ENCODE data around the gene FOCAD. TPM values are rescaled to one million over a fixed set of nuclear protein-coding genes. Genes with fewer than 3 reads are reported as not detected.

FOCAD gene
- total RNA-seq, 4 donors from 2014 or later = 17.6 to 27.2 (median 20.1) TPM

DNA sequence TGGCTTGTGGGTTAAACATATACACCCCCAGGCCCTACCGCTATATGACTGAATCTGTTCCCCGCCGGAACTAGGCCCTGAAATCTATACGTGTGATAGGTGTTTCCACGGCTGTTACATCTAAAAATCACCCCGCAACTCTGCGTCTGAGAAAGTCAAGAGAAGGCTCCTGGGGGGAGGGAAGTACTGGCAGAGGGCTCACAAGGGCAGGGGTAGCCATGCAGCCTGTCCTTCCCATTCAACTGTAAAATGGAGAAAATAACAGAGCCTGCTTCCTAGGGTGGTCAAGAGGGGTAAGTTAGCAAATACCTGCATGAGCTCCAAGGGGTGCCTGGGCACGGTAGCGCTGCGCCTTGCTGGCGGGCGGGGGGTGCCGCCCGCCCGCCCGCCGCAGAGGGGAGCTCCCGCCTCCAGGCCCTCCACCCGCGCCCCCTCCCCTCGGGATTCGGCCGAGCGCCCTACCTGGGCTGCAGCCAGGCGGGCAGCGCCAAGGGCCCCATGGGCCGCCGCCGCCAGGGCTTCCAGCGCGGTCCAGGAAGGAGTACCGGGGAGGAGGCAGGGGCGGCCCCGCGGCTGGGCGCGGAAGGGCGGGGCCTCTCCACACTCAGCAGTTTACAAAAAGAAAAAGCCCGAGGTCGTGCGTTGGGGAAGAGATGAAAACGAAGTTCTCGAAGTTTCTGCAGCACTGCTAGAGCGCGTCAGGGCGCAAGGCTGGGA, 347.2 kb downstream of the FOCAD start, which contains the start of gene HACD4:
HACD4 (minus strand) TSS at position 550 of the 717 bp plus-strand sequence; CDS start at position 500, 50 bp downstream.
- intact Hi-C loops (cut with DNase I) = no loop called here
- H3K36me3 ChIP-seq = no peaks in the 10 kb centered on the region
- 9% methylated on average over 20 of the region's 46 CpGs for WGBS
- H3K9me3 ChIP-seq = no peaks in the 10 kb centered on the region
- H3K27me3 ChIP-seq = no peaks in the 10 kb centered on the region
- peak within 1 kb of the TSS; percentile 73 to 78 (median 74) for H3K4me3 ChIP-seq
- peaks cover 11 to 54% (median 46%) of the 10 kb centered on the region in 4 donors for H3K4me1 ChIP-seq
- TF ChIP-seq CTCF (IDR thresholded peaks at IDR 0.05) = peak in 1 of 3 experiments; percentile 11
- peak; percentile 38 to 39 for TF ChIP-seq POLR2AphosphoS5 (IDR thresholded peaks at IDR 0.05)
- no peak for TF ChIP-seq POLR2A (IDR thresholded peaks at IDR 0.05; ENCODE audit: low read depth)
- no peak for TF ChIP-seq EP300 (IDR thresholded peaks at IDR 0.05)
- H3K27ac ChIP-seq (replicated peaks in 1 of 4) = peak within 1 kb of the TSS; percentile 88 to 92 (median 91)
- no peak for DNase-seq (ENCODE audit: extremely low spot score)

- 60% methylated on average over 11 of the region's 22 CpGs for WGBS
- no peaks in the 10 kb centered on the region for H3K9me3 ChIP-seq
- DNase-seq (ENCODE audit: extremely low spot score) = no peak
- peak overlapping the region; percentile 88 to 92 (median 91) for H3K27ac ChIP-seq (replicated peaks in 1 of 4)
- no peaks in the 10 kb centered on the region for H3K36me3 ChIP-seq
- H3K27me3 ChIP-seq = no peaks in the 10 kb centered on the region
- intact Hi-C loops (cut with DNase I) = no loop called here
- peak overlapping the region; percentile 73 to 78 (median 74) for H3K4me3 ChIP-seq
- peaks cover 11 to 49% (median 41%) of the 10 kb centered on the region in 4 donors for H3K4me1 ChIP-seq
- TF ChIP-seq POLR2AphosphoS5 (IDR thresholded peaks at IDR 0.05) = no peak
- TF ChIP-seq EP300 (IDR thresholded peaks at IDR 0.05) = no peak
- TF ChIP-seq POLR2A (IDR thresholded peaks at IDR 0.05; ENCODE audit: low read depth) = no peak
- no peak for TF ChIP-seq CTCF (IDR thresholded peaks at IDR 0.05)
Observed at GRCh38 chr9:21031808-21032183, 347.7 kb downstream of the FOCAD start.

DNA sequence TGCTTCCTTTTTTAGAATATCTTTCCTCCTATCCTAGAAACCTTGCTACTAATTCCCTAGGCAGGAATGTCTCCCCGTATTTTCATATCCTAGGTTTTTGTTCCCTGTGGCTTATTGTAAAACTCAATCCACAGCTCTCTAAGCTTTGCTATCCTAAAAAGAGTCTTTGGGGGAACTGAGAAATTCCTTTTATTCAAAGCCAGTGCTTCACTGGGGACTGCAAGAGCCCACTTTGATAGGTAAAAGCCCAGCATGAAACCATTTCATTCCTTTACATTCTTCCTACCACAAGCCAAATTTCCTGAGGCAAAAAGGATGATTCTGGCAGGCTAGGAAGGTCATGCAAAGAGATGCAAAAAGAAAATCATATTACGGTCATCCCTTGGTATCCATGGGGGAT, 353.2 kb downstream of the FOCAD start:
- H3K27ac ChIP-seq (replicated peaks in 1 of 4) = no peak overlapping the region
- peaks cover 0 to under 1% (median 0%) of the 10 kb centered on the region in 4 donors for H3K4me1 ChIP-seq
- H3K4me3 ChIP-seq = no peak overlapping the region
- no peaks in the 10 kb centered on the region for H3K9me3 ChIP-seq
- H3K27me3 ChIP-seq = no peaks in the 10 kb centered on the region
- intact Hi-C loops (cut with DNase I) = no loop called here
- DNase-seq (ENCODE audit: extremely low spot score) = no peak
- 98% methylated on average over 2 of the region's 2 CpGs for WGBS
- TF ChIP-seq EP300 (IDR thresholded peaks at IDR 0.05) = no peak
- no peak for TF ChIP-seq CTCF (IDR thresholded peaks at IDR 0.05)
- no peak for TF ChIP-seq POLR2A (IDR thresholded peaks at IDR 0.05; ENCODE audit: low read depth)
- TF ChIP-seq POLR2AphosphoS5 (IDR thresholded peaks at IDR 0.05) = no peak
- H3K36me3 ChIP-seq = no peaks in the 10 kb centered on the region

GRCh38 chr9:21039302-21039701, 355.2 kb downstream of the FOCAD start:
- intact Hi-C loops (cut with DNase I) = no loop called here
- H3K9me3 ChIP-seq = no peaks in the 10 kb centered on the region
- no peak overlapping the region for H3K4me3 ChIP-seq
- H3K27ac ChIP-seq (replicated peaks in 1 of 4) = no peak overlapping the region
- H3K27me3 ChIP-seq = no peaks in the 10 kb centered on the region
- no peaks in the 10 kb centered on the region for H3K36me3 ChIP-seq
- no peak for TF ChIP-seq POLR2A (IDR thresholded peaks at IDR 0.05; ENCODE audit: low read depth)
- no peak for TF ChIP-seq CTCF (IDR thresholded peaks at IDR 0.05)
- TF ChIP-seq POLR2AphosphoS5 (IDR thresholded peaks at IDR 0.05) = no peak
- TF ChIP-seq EP300 (IDR thresholded peaks at IDR 0.05) = no peak
- H3K4me1 ChIP-seq = no peaks in the 10 kb centered on the region
- DNase-seq (ENCODE audit: extremely low spot score) = no peak
- WGBS = 88% methylated on average over 1 of the region's 1 CpG

Measured in esophagus muscularis mucosa (tissue), 4 donors.